ENCODE measurements around the gene CD28.
"Not testable (repeated sequence)": the region's sequence is repeated elsewhere in the genome, so short reads cannot be mapped to it uniquely, and the experiment has no call there.

DNA sequence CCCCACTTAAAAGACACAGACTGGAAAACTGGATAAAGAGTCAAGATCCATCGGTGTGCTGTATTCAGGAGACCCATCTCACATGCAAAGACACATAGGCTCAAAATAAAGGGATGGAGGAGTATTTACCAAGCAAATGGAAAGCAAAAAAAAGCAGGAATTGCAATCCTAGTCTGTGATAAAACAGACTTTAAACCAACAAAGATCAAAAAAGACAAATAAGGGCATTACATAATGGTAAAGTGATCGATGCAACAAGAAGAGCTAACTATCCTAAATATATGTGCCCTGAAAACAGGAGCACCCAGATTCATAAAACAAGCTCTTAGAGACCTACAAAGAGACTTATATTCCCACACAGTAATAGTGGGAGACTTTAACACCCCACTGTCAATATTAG, 8.7 kb upstream of the CD28 start:
- TF ChIP-seq POLR2AphosphoS5 (IDR thresholded peaks at IDR 0.05; ENCODE audit: insufficient read depth in 1 of 2, low read depth in 1 of 2); POLR2A (IDR thresholded peaks at IDR 0.05): not testable (repeated sequence)

Data from vagina (tissue), 2 donors.